B cell (primary cell): ENCODE measurements around the gene ADAMTS12. TPM values are rescaled to one million over a fixed set of nuclear protein-coding genes. Genes with fewer than 3 reads are reported as not detected.

ENCODE experiments used
- ATAC-seq: fragments of 200-7000 bp; cut with Tn5 transposase; one replicate; pipeline ENCODE4 v1.10.0; 2021; ENCODE audit warnings: low read depth, mild to moderate bottlenecking, moderate number of reproducible peaks, moderate library complexity
- CTCF ChIA-PET: fragments of 350-600 bp; sonication (Branson Sonifier 250); formaldehyde crosslinking; loops from one replicate; lab custom pipeline; 2021; ENCODE audit warnings: antibody characterized with exemption, inconsistent platforms; lab: Charles Lee
- POLR2A ChIA-PET: fragments of 350-600 bp; sonication (Branson Sonifier 250); formaldehyde crosslinking; loops from one replicate; lab custom pipeline; 2021; ENCODE audit warnings: antibody characterized with exemption; lab: Charles Lee
- DNase-seq: peaks from one replicate; pipeline ENCODE4 v3.0.0; 2013
- H2AFZ ChIP-seq: 2 replicates; pipeline ENCODE4 v1.6.1; 2012; ENCODE audit warnings: mild to moderate bottlenecking, low read depth, low read length; ENCODE audit not compliant: insufficient read depth, poor library complexity, severe bottlenecking
- H3K27ac ChIP-seq, 2 donors: 1 replicate in 1 of 2; 2 replicates in 1 of 2; pipeline ENCODE4 v1.5.1; 2012 to 2013; ENCODE audit warnings: low read length in 2 of 2, mild to moderate bottlenecking in 2 of 2, moderate library complexity in 1 of 2
- H3K27me3 ChIP-seq, 4 experiments: fragments of 200-600 bp in 1 of 4; sonication (generic) in 1 of 4; replicated peaks in 1 of 4; 1 replicate in 2 of 4; 2 replicates in 2 of 4; pipeline versions ENCODE4 v1.6.1 to v1.7.0; 2013 to 2016; ENCODE audit warnings: low read length in 3 of 4, mild to moderate bottlenecking in 2 of 4, mixed read lengths in 1 of 4, moderate library complexity in 1 of 4; ENCODE audit not compliant: insufficient read depth in 4 of 4, control insufficient read depth in 3 of 4; ENCODE audit errors: control extremely low read depth in 1 of 4
- H3K36me3 ChIP-seq, 2 experiments: replicated peaks in 1 of 2; 1 replicate in 1 of 2; 2 replicates in 1 of 2; pipeline versions ENCODE4 v1.6.1 to v1.7.1; 2013; ENCODE audit warnings: low read length in 1 of 2; ENCODE audit not compliant: insufficient read depth in 2 of 2, control insufficient read depth in 1 of 2; ENCODE audit errors: control extremely low read depth in 1 of 2, extremely low read depth in 1 of 2
- H3K4me1 ChIP-seq, 2 donors: fragments of 200-600 bp in 1 of 2; sonication (generic) in 1 of 2; 1 replicate in 1 of 2; 2 replicates in 1 of 2; pipeline versions ENCODE4 v1.5.1 to v1.6.1; 2013 to 2017; ENCODE audit warnings: low read length in 2 of 2; ENCODE audit not compliant: control insufficient read depth in 2 of 2, insufficient read depth in 2 of 2
- H3K4me2 ChIP-seq: replicated peaks from 2 replicates; pipeline ENCODE3; 2012; ENCODE audit warnings: mild to moderate bottlenecking, low read depth, low read length; ENCODE audit not compliant: poor library complexity, severe bottlenecking
- H3K4me3 ChIP-seq, 5 experiments: fragments of 200-600 bp in 1 of 5; sonication (generic) in 1 of 5; 1 replicate in 3 of 5; 2 replicates in 2 of 5; pipeline versions ENCODE4 v1.5.1 to v1.7.0; 2011 to 2016; ENCODE audit warnings: low read length in 4 of 5, mild to moderate bottlenecking in 4 of 5, low read depth in 2 of 5, control low read depth in 1 of 5, moderate library complexity in 1 of 5; ENCODE audit not compliant: insufficient read depth in 1 of 5; ENCODE audit errors: control extremely low read depth in 1 of 5, extremely low read depth in 1 of 5
- H3K79me2 ChIP-seq: fragments of 200-600 bp; sonication (generic); one replicate; pipeline ENCODE4 v1.6.0; 2016; ENCODE audit warnings: low read length; ENCODE audit not compliant: control insufficient read depth, insufficient read depth
- H3K9ac ChIP-seq: fragments of 200-600 bp; sonication (generic); 2 replicates; pipeline ENCODE4 v1.6.1; 2017; ENCODE audit warnings: mild to moderate bottlenecking, low read length, moderate library complexity
- H3K9me3 ChIP-seq, 3 donors: one replicate each; pipeline versions ENCODE4 v1.6.1 to v1.7.1; 2013; ENCODE audit warnings: low read length in 2 of 3; ENCODE audit not compliant: control insufficient read depth in 2 of 3, insufficient read depth in 1 of 3; ENCODE audit errors: control extremely low read depth in 1 of 3
- H4K20me1 ChIP-seq: 2 replicates; pipeline ENCODE4 v1.6.0; 2012; ENCODE audit warnings: mild to moderate bottlenecking, low read length; ENCODE audit not compliant: insufficient read depth, control insufficient read depth, poor library complexity, severe bottlenecking
- H3K27ac Mint-ChIP-seq: one replicate; pipeline ENCODE4 v1.8.0; 2021; ENCODE audit warnings: mixed read lengths
- H3K27me3 Mint-ChIP-seq: one replicate; pipeline ENCODE4 v1.8.0; 2021; ENCODE audit warnings: mixed read lengths
- H3K4me1 Mint-ChIP-seq: one replicate; pipeline ENCODE4 v1.8.0; 2021; ENCODE audit warnings: mixed read lengths
- H3K4me3 Mint-ChIP-seq: one replicate; pipeline ENCODE4 v1.8.0; 2021; ENCODE audit warnings: mixed read lengths
- H3K9me3 Mint-ChIP-seq: one replicate; pipeline ENCODE4 v1.8.0; 2022; ENCODE audit warnings: mixed read lengths; ENCODE audit not compliant: insufficient read depth
- CTCF ChIP-seq: fragments of 200-600 bp; IDR thresholded peaks from one replicate; pipeline ENCODE4 v1.8.0; 2022; ENCODE audit warnings: antibody characterized with exemption, mild to moderate bottlenecking
- EZH2 ChIP-seq: IDR thresholded peaks from 2 replicates; pipeline ENCODE4 v1.6.1; 2012; ENCODE audit warnings: borderline replicate concordance, low read depth, mild to moderate bottlenecking, moderate library complexity, low read length; ENCODE audit not compliant: insufficient read depth, poor library complexity, severe bottlenecking
- WGBS: methylation state at CpG from one replicate; pipeline ENCODE4 v1.1.5; 2013; ENCODE audit warnings: missing lambda C conversion rate; ENCODE audit not compliant: insufficient coverage; 5-methylcytosine and 5-hydroxymethylcytosine counted together
- intact Hi-C: fragments of 100-400 bp; cut with micrococcal nuclease; formaldehyde crosslinking; loops from one replicate; pipeline ENCODE4 v1.10.0; 2022
- polyA plus RNA-seq: library from polyadenylated mRNA; depleted of rRNA; stranded (reverse); fragments of >200 nt; gene quantifications from 2 replicates; pipeline ENCODE4 v1.2.3, GENCODE V29; 2012
- total RNA-seq, 2 donors: library from RNA; stranded (reverse); fragments of 120-200 nt in 1 of 2; gene quantifications; 1 replicate in 1 of 2; 2 replicates in 1 of 2; pipeline versions ENCODE4 v1.2.3 to v1.2.4, GENCODE V29; 2013 to 2022

ADAMTS12 gene
- total and polyA plus RNA-seq, 2 donors (not counting 1 experiment from before 2014, with no cell fraction given), result not detected

DNA sequence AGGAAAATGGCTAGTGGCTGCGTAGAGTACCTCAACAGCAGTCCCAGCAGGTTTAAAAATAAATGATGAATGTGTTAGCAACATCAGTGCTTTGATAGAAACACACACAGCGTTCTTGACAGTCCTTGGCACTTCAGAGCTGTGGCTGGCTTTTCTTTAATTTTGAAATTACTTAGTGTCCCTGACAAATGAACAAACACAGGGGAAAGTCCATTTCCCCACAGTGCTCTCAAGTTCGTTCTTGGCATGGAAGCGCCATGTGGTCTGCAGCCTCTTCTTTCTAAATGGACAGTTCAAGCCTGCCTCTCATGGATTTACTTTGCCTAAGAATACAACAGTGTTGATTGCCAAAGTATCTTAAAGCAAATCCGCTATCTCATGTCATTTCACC lies 102.2 kb downstream of the ADAMTS12 start:
- DNase-seq (no peak), ATAC-seq (no peak)
- Mint-ChIP-seq H3K9me3 (peaks cover 8% of the 10 kb centered on the region), H3K4me1 (no peaks in the 10 kb centered on the region), H3K4me3 (no peak overlapping the region), H3K27ac (no peak overlapping the region), H3K27me3 (peaks cover 6% of the 10 kb centered on the region)
- no peaks in the 10 kb centered on the region for H3K79me2 ChIP-seq
- ChIA-PET POLR2A (no interaction called here), CTCF (no interaction called here)
- peaks cover 0 to under 1% (median 0%) of the 10 kb centered on the region in 3 donors for H3K9me3 ChIP-seq
- no peak overlapping the region for H3K9ac ChIP-seq
- TF ChIP-seq CTCF, result no peak
- TF ChIP-seq EZH2, result no peak
- H2AFZ ChIP-seq, result no peak overlapping the region
- no peaks in the 10 kb centered on the region for H3K4me1 ChIP-seq
- no peaks in the 10 kb centered on the region for H3K27me3 ChIP-seq
- intact Hi-C loops, result no loop called here
- no peak overlapping the region for H3K4me2 ChIP-seq
- no peaks in the 10 kb centered on the region for H3K36me3 ChIP-seq
- no peak overlapping the region for H3K4me3 ChIP-seq
- no peak overlapping the region for H3K27ac ChIP-seq
- no peaks in the 10 kb centered on the region for H4K20me1 ChIP-seq
- WGBS, result 75% methylated on average over 4 of the region's 5 CpGs

- Histone ChIP-seq H3K4me2 (no peak overlapping the region), H2AFZ (no peak overlapping the region), H3K27me3 (no peaks in the 10 kb centered on the region), H3K4me3 (no peak overlapping the region), H3K9me3 (peaks cover 0 to 1% (median 0%) of the 10 kb centered on the region in 3 donors), H3K9ac (no peak overlapping the region), H3K27ac (no peak overlapping the region), H3K36me3 (no peaks in the 10 kb centered on the region), H4K20me1 (no peaks in the 10 kb centered on the region), H3K4me1 (no peaks in the 10 kb centered on the region), H3K79me2 (no peaks in the 10 kb centered on the region)
- 100% methylated on average over 2 of the region's 4 CpGs for WGBS
- Mint-ChIP-seq H3K4me3 (no peak overlapping the region), H3K27me3 (peaks cover 6% of the 10 kb centered on the region), H3K27ac (no peak overlapping the region), H3K4me1 (no peaks in the 10 kb centered on the region), H3K9me3 (peaks cover 8% of the 10 kb centered on the region)
- ChIA-PET POLR2A (no interaction called here), CTCF (no interaction called here)
- DNase-seq (no peak), ATAC-seq (no peak)
- intact Hi-C loops, result no loop called here
- no peak for TF ChIP-seq CTCF
- TF ChIP-seq EZH2, result no peak
Observed at GRCh38 chr5:33788922-33789566, 102.7 kb downstream of the ADAMTS12 start.
